AG08396 (cell line): ENCODE measurements around the gene POMT2.
"Not testable (repeated sequence)": the region's sequence is repeated elsewhere in the genome, so short reads cannot be mapped to it uniquely, and the experiment has no call there.

ENCODE experiments used
- DNase-seq: peaks from one replicate; pipeline ENCODE4 v3.0.0; 2012; ENCODE audit warnings: low spot score, mixed read lengths

POMT2 gene

DNA sequence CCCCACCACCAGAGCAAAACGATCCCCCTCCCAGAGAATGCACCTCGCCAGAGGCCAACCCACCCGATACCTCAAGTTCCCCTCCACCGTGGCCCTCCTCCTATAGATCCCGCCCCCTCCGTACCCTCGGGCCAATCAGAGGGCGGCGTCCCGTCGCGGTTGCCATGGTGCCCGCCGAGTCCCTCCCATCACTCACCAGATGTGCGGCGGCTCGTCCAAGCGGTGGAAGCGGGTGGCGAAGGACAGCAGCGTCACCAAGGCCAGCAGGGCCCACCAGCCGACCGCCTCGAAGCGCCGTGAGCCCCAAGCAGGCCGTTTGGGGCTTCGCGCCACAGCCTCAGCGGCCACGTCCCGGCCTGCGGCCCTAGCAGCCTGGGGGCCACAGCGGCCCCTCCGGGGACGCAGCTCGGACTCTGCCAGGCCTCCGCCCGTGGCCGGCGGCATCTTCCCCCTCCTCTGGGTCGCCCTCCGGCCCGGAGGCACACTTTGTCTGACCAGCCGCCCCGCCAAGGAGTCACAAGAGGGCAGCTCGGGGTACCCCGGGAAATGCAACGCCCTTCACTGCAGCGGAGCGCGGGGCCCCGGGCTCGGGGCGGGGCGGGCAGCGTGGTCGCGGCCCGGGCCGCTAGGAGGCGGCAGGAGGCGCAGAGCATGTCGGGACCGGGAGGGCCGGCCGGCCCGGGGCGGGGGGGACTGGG lies at the start of gene POMT2:
Gene POMT2 (minus strand): TSS at position 646 of the 698 bp plus-strand sequence. CDS start 202 bp downstream, at position 444.
- peak; percentile 92 for DNase-seq

GRCh38 chr14:77369285-77369684 lies 48.6 kb upstream of the POMT2 start:
- DNase-seq = no peak

DNA sequence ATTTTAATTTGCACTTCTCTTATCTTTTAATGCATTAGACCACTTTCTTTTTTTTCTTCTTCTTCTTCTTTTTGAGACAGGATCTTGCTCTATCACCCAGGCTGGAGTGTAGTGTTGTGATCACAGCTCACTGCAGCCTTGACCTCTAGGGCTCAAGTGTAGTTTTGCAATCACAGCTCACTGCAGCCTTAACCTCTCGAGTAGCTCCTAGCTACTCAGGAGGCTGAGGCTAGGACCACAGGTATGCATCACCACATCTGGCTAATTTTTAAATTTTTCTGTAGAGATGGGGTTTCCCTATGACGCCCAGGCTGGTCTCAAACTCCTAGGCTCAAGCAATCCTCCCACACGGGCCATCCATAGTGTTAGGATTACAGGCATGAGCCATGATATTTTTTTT lies 43.5 kb upstream of the POMT2 start:
- no peak for DNase-seq

- no peak for DNase-seq
Measured at GRCh38 chr14:77359626-77360025, 38.9 kb upstream of the POMT2 start.

DNA sequence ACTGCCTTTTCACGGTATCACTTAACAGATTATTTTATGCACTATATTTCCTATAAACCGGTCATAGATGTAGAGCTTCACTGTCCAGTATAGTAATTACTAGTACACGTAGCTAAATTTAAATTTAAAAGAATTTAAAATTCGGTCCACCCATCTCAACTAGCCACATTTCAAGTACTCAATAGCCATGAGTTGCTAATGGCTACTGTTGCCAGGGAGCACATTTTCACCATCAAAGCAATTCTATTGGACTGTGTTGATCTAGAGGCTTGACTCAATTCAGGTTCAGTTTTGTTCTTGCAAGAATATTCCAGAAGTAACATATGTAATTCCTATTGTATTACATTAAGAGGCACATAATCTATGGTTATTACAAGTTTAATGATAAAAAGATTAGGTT lies 36.2 kb upstream of the POMT2 start:
- no peak for DNase-seq

GRCh38 chr14:77355811-77356210 lies 35.1 kb upstream of the POMT2 start:
- no peak for DNase-seq

DNA sequence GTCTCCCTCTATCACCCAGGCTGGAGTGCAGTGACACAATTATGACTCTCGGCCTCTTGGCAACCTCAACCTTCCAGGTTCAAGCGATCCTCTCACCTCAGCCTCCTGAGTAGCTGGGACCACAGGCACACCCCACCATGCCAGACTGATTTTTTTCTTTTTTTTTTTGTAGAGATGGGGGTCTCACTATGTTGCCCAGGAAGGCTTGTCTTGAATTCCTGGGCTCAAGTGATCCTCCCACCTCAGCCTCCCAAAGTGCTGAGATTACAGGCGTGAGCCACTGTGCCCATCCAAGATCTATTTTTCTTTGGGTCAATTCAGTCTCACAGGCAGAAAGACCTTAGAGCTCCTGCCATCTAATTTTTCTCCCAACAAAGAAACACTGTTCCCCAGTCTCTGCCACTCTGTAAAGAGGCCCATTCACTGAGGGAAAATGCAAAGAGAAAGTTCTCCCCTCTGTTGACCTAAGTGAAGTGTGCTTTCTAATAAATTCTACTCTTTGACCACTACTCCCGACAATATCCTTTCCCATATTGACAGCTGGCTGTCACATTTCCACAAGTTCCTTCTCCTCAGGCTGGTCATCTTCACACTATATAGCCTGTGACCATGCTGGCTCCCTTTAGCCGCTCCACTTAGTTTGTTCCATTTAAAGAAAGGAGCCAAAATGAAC lies 32.9 kb upstream of the POMT2 start:
- no peak for DNase-seq

GRCh38 chr14:77347751-77348150 lies 27.1 kb upstream of the POMT2 start:
- DNase-seq = no peak

GRCh38 chr14:77346495-77346894 lies 25.8 kb upstream of the POMT2 start:
- DNase-seq = no peak

GRCh38 chr14:77344377-77344996 lies 23.8 kb upstream of the POMT2 start:
- no peak for DNase-seq

- DNase-seq = no peak
Measured at GRCh38 chr14:77343662-77344061, 23.0 kb upstream of the POMT2 start.

DNA sequence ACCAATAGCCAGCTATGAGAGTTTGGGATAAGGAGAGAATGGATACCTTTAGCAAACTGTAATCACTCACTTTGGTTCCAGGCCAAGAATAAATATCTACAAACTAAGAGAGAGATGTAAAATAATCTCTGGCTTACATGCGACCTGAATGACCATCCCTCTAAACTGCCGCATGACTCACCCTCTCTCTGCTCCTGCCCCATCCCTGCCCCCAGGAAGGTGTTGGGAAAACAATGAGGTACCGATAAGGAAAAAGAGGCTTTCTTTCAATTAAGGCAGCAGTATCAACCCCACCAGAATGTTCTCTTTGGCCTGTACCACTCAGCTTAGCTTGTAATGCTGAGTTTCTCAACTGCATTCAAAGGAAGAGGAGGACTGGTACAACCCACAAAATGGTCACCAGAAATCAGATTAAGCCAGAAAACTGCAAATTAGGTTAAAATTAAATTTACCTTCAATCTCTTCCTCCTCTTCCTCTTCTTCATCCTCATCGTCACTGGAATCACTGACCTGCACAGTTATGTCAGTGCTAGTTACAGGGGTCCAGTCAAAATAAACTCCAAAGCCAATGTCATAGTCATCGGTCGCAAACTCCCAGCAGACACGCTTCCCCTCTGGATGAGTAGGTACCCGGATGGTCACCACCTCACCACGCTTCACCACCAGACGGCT lies 22.2 kb upstream of the POMT2 start:
- no peak for DNase-seq

DNA sequence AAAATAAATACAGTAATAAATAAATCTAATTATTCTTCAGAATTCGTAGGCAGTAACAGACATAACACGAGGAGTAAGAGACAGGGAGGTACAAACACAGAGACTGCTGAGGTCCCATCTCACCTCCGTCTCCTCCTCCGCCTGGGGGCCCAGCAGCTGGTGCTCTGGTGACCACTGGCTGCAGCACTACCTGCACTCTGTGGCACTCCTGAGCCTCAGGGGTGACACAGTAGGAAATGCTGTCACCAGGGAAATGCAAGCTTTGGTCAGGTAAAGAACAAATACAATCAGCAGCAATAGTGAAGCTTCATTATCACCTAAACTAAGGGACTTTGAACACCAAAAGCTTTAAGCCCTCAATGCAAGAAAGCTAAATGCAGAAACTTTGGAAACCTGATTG lies 19.7 kb upstream of the POMT2 start:
- no peak for DNase-seq

GRCh38 chr14:77339407-77339806 lies 18.7 kb upstream of the POMT2 start:
- peak; percentile 63 for DNase-seq

DNA sequence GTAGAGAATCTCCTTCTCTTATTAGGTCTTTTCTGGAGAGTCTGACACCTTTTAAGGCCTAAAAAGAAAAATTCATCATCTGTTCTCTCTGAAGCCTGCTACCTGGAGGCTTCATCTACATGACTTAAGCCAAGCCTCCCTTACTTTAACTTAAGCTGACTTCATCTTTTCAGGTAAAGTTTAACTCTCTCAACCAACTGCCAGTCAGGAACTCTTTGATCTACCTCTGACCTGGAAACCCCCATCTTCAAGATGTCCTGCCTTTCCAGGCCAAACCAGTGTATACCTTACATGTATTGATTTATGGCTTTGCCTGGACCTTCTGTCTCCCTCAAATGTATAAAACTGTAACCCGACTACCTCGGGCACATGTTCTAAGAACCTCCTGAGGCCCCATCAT lies 17.6 kb upstream of the POMT2 start:
- no peak for DNase-seq

- no peak for DNase-seq
Measured at GRCh38 chr14:77337880-77338279, 17.2 kb upstream of the POMT2 start.

- not testable (repeated sequence) for DNase-seq
Measured at GRCh38 chr14:77337255-77337654, 16.6 kb upstream of the POMT2 start.

GRCh38 chr14:77335576-77335975 lies 14.9 kb upstream of the POMT2 start:
- DNase-seq = no peak

DNA sequence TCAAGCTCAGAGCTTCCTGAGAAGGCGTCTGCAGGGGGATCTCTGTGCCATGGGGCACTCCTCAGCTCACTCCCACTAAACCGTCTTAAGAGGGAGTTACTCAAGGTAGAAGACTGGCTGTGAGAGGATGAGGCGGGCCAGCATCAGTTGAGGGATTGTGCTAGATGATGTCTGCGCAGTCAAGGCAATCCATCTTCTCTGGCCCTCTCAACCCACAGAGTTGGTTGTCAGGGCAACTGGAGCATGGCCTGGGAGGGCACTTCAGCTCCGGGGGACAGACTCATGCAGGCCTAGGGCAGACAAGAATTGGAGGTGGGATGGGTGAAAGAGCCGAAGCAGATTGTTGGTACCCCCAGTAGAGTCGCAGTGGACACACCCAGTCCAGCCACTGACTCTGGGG lies 9.2 kb upstream of the POMT2 start:
- DNase-seq = no peak

DNA sequence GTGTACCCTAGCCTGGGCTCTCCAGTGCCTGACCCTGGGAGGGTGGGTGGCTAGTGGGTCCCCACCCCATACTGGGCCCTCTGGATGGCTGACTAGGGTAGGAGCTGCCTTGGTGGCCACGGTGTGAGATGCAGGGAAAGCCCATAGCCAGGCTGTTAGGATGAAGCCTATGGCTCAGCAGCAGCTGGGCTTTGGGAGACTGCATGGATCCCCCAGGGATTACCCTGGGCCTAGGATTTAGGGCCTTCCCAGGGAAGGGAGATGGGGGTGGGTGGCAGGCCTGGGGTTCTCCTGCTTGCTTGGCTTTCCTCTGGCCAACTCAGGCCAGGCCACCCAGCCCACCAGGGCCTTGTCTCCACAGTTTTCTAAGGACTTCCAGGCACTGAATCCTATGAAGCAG lies 6.4 kb upstream of the POMT2 start:
- DNase-seq = no peak

- DNase-seq = no peak
Measured at GRCh38 chr14:77325746-77326094, 5.0 kb upstream of the POMT2 start.

GRCh38 chr14:77324816-77325745 lies 4.4 kb upstream of the POMT2 start:
- no peak for DNase-seq
